Osteocyte (in vitro differentiated cells): Measurements from ENCODE around the gene FLVCR2. TPM values are rescaled to one million over a fixed set of nuclear protein-coding genes. Genes with fewer than 3 reads are reported as not detected.

Experiments
- DNase-seq: peaks from one replicate; pipeline ENCODE4 v3.0.0; 2021; ENCODE audit warnings: mixed read lengths; ENCODE audit not compliant: unreplicated experiment; ENCODE audit errors: extremely low spot score
- H3K27ac Mint-ChIP-seq: one replicate; pipeline ENCODE4 v1.8.0; 2021; ENCODE audit warnings: mild to moderate bottlenecking, mixed read lengths; ENCODE audit not compliant: unreplicated experiment
- H3K27me3 Mint-ChIP-seq: one replicate; pipeline ENCODE4 v1.8.0; 2021; ENCODE audit warnings: mixed read lengths; ENCODE audit not compliant: unreplicated experiment
- H3K36me3 Mint-ChIP-seq: one replicate; pipeline ENCODE4 v1.8.0; 2021; ENCODE audit warnings: mixed read lengths; ENCODE audit not compliant: unreplicated experiment
- H3K4me1 Mint-ChIP-seq: one replicate; pipeline ENCODE4 v1.8.0; 2021; ENCODE audit warnings: mixed read lengths; ENCODE audit not compliant: unreplicated experiment
- H3K4me3 Mint-ChIP-seq: one replicate; pipeline ENCODE4 v1.8.0; 2021; ENCODE audit warnings: mild to moderate bottlenecking, moderate library complexity, mixed read lengths; ENCODE audit not compliant: unreplicated experiment
- H3K9me3 Mint-ChIP-seq: one replicate; pipeline ENCODE4 v1.8.0; 2021; ENCODE audit warnings: mixed read lengths; ENCODE audit not compliant: unreplicated experiment
- CTCF ChIP-seq: fragments of 200-600 bp; sonication (generic); IDR thresholded peaks from 2 replicates; pipeline ENCODE4 v1.5.0; 2021; ENCODE audit warnings: antibody characterized with exemption, mild to moderate bottlenecking, moderate library complexity
- total RNA-seq: library from RNA; stranded (reverse); gene quantifications from 2 replicates; pipeline ENCODE4 v1.2.1, GENCODE V29; 2021

Gene FLVCR2
- total RNA-seq, 1 donor from 2014 or later: 0.94 TPM

- H3K36me3 Mint-ChIP-seq: no peaks in the 10 kb centered on the region
- no peaks in the 10 kb centered on the region for H3K9me3 Mint-ChIP-seq
These were observed 11.7 kb upstream of the FLVCR2 start for GRCh38 chr14:75566752-75567151.

GRCh38 chr14:75568140-75568539 is 10.3 kb upstream of the FLVCR2 start:
- H3K27ac Mint-ChIP-seq: no peak overlapping the region
- DNase-seq: no peak
- H3K4me3 Mint-ChIP-seq: no peak overlapping the region
- H3K36me3 Mint-ChIP-seq: no peaks in the 10 kb centered on the region
- H3K27me3 Mint-ChIP-seq: peaks cover 81% of the 10 kb centered on the region
- no peaks in the 10 kb centered on the region for H3K4me1 Mint-ChIP-seq
- no peak for TF ChIP-seq CTCF
- no peaks in the 10 kb centered on the region for H3K9me3 Mint-ChIP-seq

More at GRCh38 chr14:75566752-75567151, 11.7 kb upstream of the FLVCR2 start:
- peaks cover 83% of the 10 kb centered on the region for H3K27me3 Mint-ChIP-seq
- H3K4me3 Mint-ChIP-seq: no peak overlapping the region
- H3K4me1 Mint-ChIP-seq: no peaks in the 10 kb centered on the region
- H3K27ac Mint-ChIP-seq: no peak overlapping the region
- TF ChIP-seq CTCF: no peak
- DNase-seq: no peak

- H3K9me3 Mint-ChIP-seq: no peaks in the 10 kb centered on the region
- no peak for TF ChIP-seq CTCF
- no peak for DNase-seq
- H3K27ac Mint-ChIP-seq: no peak overlapping the region
- H3K27me3 Mint-ChIP-seq: peaks cover 81% of the 10 kb centered on the region
- H3K4me1 Mint-ChIP-seq: no peaks in the 10 kb centered on the region
- no peaks in the 10 kb centered on the region for H3K36me3 Mint-ChIP-seq
- no peak overlapping the region for H3K4me3 Mint-ChIP-seq
These were observed 9.6 kb upstream of the FLVCR2 start for GRCh38 chr14:75568791-75569190.

- DNase-seq: no peak
- H3K36me3 Mint-ChIP-seq: no peaks in the 10 kb centered on the region
- H3K4me3 Mint-ChIP-seq: no peak overlapping the region
- no peaks in the 10 kb centered on the region for H3K4me1 Mint-ChIP-seq
- peaks cover 85% of the 10 kb centered on the region for H3K27me3 Mint-ChIP-seq
- TF ChIP-seq CTCF: no peak
- no peaks in the 10 kb centered on the region for H3K9me3 Mint-ChIP-seq
- H3K27ac Mint-ChIP-seq: no peak overlapping the region
These were observed 7.6 kb upstream of the FLVCR2 start for GRCh38 chr14:75570797-75571196.

GRCh38 chr14:75572104-75572503 is 6.3 kb upstream of the FLVCR2 start:
- H3K4me1 Mint-ChIP-seq: no peaks in the 10 kb centered on the region

More at GRCh38 chr14:75572104-75572503, 6.3 kb upstream of the FLVCR2 start:
- Mint-ChIP-seq H3K9me3 (no peaks in the 10 kb centered on the region), H3K27ac (no peak overlapping the region), H3K27me3 (peaks cover 77% of the 10 kb centered on the region), H3K36me3 (no peaks in the 10 kb centered on the region), H3K4me3 (no peak overlapping the region)
- DNase-seq: no peak
- no peak for TF ChIP-seq CTCF
